Stimulated activated CD8-positive, alpha-beta memory T cell treated with anti-CD3 and anti-CD28 coated beads, Interleukin-7, amount 100 ng/mL, for 24 hours (primary cell): Measurements from ENCODE around the gene PRM3.
"Not testable (repeated sequence)": the region's sequence is repeated elsewhere in the genome, so short reads cannot be mapped to it uniquely, and the experiment has no call there.

Experiments
- DNase-seq: peaks from one replicate; pipeline ENCODE4 v3.0.0-alpha.2; 2020; ENCODE audit warnings: low read depth

The PRM3 gene

GRCh38 chr16:11303405-11304138 lies 30.1 kb upstream of the PRM3 start:
- no peak for DNase-seq

GRCh38 chr16:11302977-11303376 lies 29.5 kb upstream of the PRM3 start:
- no peak for DNase-seq

GRCh38 chr16:11301645-11302501 lies 28.4 kb upstream of the PRM3 start:
- no peak for DNase-seq

- DNase-seq = no peak
Measured at GRCh38 chr16:11300560-11300892, 27.1 kb upstream of the PRM3 start.

- no peak for DNase-seq
Measured at GRCh38 chr16:11299865-11300559, 26.6 kb upstream of the PRM3 start.

GRCh38 chr16:11298950-11299547 lies 25.6 kb upstream of the PRM3 start:
- DNase-seq = not testable (repeated sequence)

GRCh38 chr16:11298143-11298900 lies 24.9 kb upstream of the PRM3 start:
- no peak for DNase-seq

- DNase-seq = peak; percentile 26
Measured at GRCh38 chr16:11297492-11298142, 24.2 kb upstream of the PRM3 start.

GRCh38 chr16:11296706-11297491 lies 23.5 kb upstream of the PRM3 start:
- no peak for DNase-seq

- no peak for DNase-seq
Measured at GRCh38 chr16:11296351-11296705, 22.9 kb upstream of the PRM3 start.

- no peak for DNase-seq
Measured at GRCh38 chr16:11295672-11296071, 22.2 kb upstream of the PRM3 start.

- no peak for DNase-seq
Measured at GRCh38 chr16:11292076-11292748, 18.8 kb upstream of the PRM3 start.

- DNase-seq = no peak
Measured at GRCh38 chr16:11291091-11291703, 17.8 kb upstream of the PRM3 start.

- no peak for DNase-seq
Measured at GRCh38 chr16:11290102-11290893, 16.9 kb upstream of the PRM3 start.

- not testable (repeated sequence) for DNase-seq
Measured at GRCh38 chr16:11289696-11290095, 16.3 kb upstream of the PRM3 start.

- DNase-seq = no peak
Measured at GRCh38 chr16:11289202-11289601, 15.8 kb upstream of the PRM3 start.

GRCh38 chr16:11285842-11286241 lies 12.4 kb upstream of the PRM3 start:
- DNase-seq = no peak

GRCh38 chr16:11283820-11284248 lies 10.4 kb upstream of the PRM3 start:
- DNase-seq = no peak
